Measurements from ENCODE around the gene CCBE1. TPM values are rescaled to one million over a fixed set of nuclear protein-coding genes. Genes with fewer than 3 reads are reported as not detected.

CCBE1 gene
- total and polyA plus RNA-seq, 2 of the 4 experiments (the other 2 are of a cell fraction), result 64.8 to 148 TPM

DNA sequence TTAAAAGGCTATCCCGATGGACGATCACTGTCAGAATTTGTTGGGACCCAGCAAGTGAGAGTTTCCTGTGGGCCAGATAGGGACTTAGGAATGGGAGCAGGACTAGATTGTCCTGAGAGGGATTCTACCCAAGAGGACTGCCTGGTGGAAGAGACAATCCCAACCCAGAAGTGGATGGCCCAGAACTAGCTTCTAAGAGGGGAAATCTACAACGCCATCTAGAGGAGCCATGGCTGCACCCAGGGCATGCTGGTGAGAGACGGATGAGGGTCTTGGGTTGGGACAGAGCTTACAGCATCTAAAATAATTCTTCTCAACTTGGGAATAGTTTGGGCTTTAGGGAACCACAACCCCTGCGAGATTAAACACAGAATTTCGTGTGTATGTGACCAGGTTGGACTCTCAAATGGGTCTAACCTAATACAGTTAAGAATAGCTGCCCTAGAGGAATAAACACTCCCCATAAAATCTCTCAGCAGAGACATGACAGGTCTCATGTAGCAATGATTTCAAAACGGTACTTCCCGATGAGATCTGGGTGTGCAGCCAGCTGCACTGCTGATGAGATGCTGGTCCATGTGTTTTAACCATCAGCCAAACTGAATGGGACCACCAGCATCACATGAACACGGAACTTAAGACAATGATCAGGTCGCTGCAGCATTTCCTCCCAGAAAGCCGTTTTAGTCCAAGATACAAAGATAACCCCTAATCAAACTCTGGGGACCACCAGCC is 50.8 kb downstream of the CCBE1 start:
- dilution Hi-C loops (cut with HindIII; ENCODE audit: low sequenced_read_pairs, unreplicated experiment), result no loop called here

More for the DNA sequence above, 50.8 kb downstream of the CCBE1 start:
- no peak overlapping the region for H2BK20ac ChIP-seq (ENCODE audit: low read depth, low read length)
- H4K20me1 ChIP-seq (ENCODE audit: insufficient read depth, low read length), result peaks cover 18% of the 10 kb centered on the region; the same call in 1 of the 2 replicates
- H2AFZ ChIP-seq (replicated peaks; ENCODE audit: low read length, poor library complexity), result no peak overlapping the region
- H3K4me1 ChIP-seq (ENCODE audit: control insufficient read depth, insufficient read depth, low read length), result peaks cover 8% of the 10 kb centered on the region
- peak overlapping the region; percentile 60 for H2AK9ac ChIP-seq (replicated peaks; ENCODE audit: low read depth, low read length, poor library complexity)
- H3K36me3 ChIP-seq (ENCODE audit: control insufficient read depth, insufficient read depth, low read length), result no peaks in the 10 kb centered on the region
- H2BK120ac ChIP-seq (ENCODE audit: low read depth, low read length), result 0 out of 2 replicates have a peak overlapping the region, but pooled peaks have one; percentile 30
- H3K9me1 ChIP-seq (ENCODE audit: insufficient read depth, low read length), result peaks cover 3% of the 10 kb centered on the region
- H3K9me3 ChIP-seq (ENCODE audit: control insufficient read depth, insufficient read depth, low read length), result no peaks in the 10 kb centered on the region
- H3K4me2 ChIP-seq (ENCODE audit: low read depth, low read length), result no peak overlapping the region
- H3K4ac ChIP-seq (ENCODE audit: low read depth, low read length), result peak overlapping the region; percentile 18; the same call in 1 of the 2 replicates
- peaks cover 55 to 65% of the 10 kb centered on the region in 2 experiments for H3K79me1 ChIP-seq (ENCODE audit: low read depth in 1 of 2, low read length in 2 of 2)
- H4K91ac ChIP-seq (ENCODE audit: insufficient read depth, low read depth, low read length), result no peak overlapping the region
- WGBS, 2 experiments (ENCODE audit: extremely low coverage in 2 of 2, insufficient read length in 1 of 2), result 100% methylated on average over 3 of the region's 11 CpGs; no CpG with 5 or more reads in 1 of the 2 experiments
- no peak overlapping the region for H3K27ac ChIP-seq (ENCODE audit: insufficient read depth, low read length)
- CTCF ChIA-PET, result interaction anchor here (1.2 kb wide), 1 partner anchor 13 kb away, joined by 3 read pairs; no protein-coding TSS in a partner anchor
- H3K18ac ChIP-seq (ENCODE audit: low read depth, low read length), result no peak overlapping the region; the same call in 1 of the 2 replicates
- no peaks in the 10 kb centered on the region for H3K27me3 ChIP-seq (ENCODE audit: control insufficient read depth, insufficient read depth, low read length)
- TF ChIP-seq CEBPB (IDR thresholded peaks at IDR 0.05; ENCODE audit: low read depth, low read length), result no peak
- no peak for TF ChIP-seq NFE2L2 (IDR thresholded peaks at IDR 0.05; ENCODE audit: low read depth, low read length)
- no peak for TF ChIP-seq BHLHE40 (IDR thresholded peaks at IDR 0.05; ENCODE audit: low read depth, low read length)
- no peak for TF ChIP-seq RFX5 (IDR thresholded peaks at IDR 0.05; ENCODE audit: low read depth, low read length)
- TF ChIP-seq SMC3 (IDR thresholded peaks at IDR 0.05; ENCODE audit: low read depth, low read length), result no peak
- no peak for TF ChIP-seq POLR2A (IDR thresholded peaks at IDR 0.05; ENCODE audit: low read depth, low read length)
- no peak for TF ChIP-seq RCOR1 (IDR thresholded peaks at IDR 0.05; ENCODE audit: insufficient replicate concordance, low read length)
- no peak for TF ChIP-seq ELK1 (IDR thresholded peaks at IDR 0.05; ENCODE audit: borderline replicate concordance, low read depth, low read length)
- TF ChIP-seq RAD21 (IDR thresholded peaks at IDR 0.05; ENCODE audit: low read length), result no peak
- TF ChIP-seq CTCF (conservative IDR thresholded peaks at IDR 0.05; ENCODE audit: low read depth, low read length), result no peak
- TF ChIP-seq MAZ (IDR thresholded peaks at IDR 0.05; ENCODE audit: borderline replicate concordance, low read depth, low read length), result no peak
- TF ChIP-seq USF2 (IDR thresholded peaks at IDR 0.05; ENCODE audit: low read depth, low read length), result no peak
- no peak for TF ChIP-seq FOS (IDR thresholded peaks at IDR 0.05; ENCODE audit: low read depth, low read length)
- no peak for TF ChIP-seq MAFK (IDR thresholded peaks at IDR 0.05; ENCODE audit: low read depth, low read length)
- no peak for TF ChIP-seq MXI1 (IDR thresholded peaks at IDR 0.05; ENCODE audit: borderline replicate concordance, low read depth, low read length)
- no peak overlapping the region for H3K4me3 ChIP-seq (ENCODE audit: insufficient read depth, low read depth, low read length)
- no peak overlapping the region for H2BK15ac ChIP-seq (ENCODE audit: low read depth, low read length)
- POLR2A ChIA-PET (ENCODE audit: unreplicated experiment), result no interaction called here
- H4K8ac ChIP-seq (ENCODE audit: low read depth in 2 of 2, low read length in 2 of 2), result no peak overlapping the region
- H3K9ac ChIP-seq (ENCODE audit: low read depth, low read length), result no peak overlapping the region
- in situ Hi-C loops (cut with MboI; ENCODE audit: low sequenced_read_pairs) (loop anchor here (25.0 kb wide), 1 partner anchor 184 kb away; no protein-coding TSS in a partner anchor), intact Hi-C loops (cut with micrococcal nuclease) (no loop called here)
- H3K56ac ChIP-seq (ENCODE audit: extremely low read depth, insufficient read depth, low read length), result no peak overlapping the region
- H2BK5ac ChIP-seq (ENCODE audit: low read depth, low read length, poor library complexity, severe bottlenecking), result no peak overlapping the region
- ATAC-seq (ENCODE audit: low read depth) (no peak), DNase-seq (no peak)
- H2AK5ac ChIP-seq (ENCODE audit: low read depth, low read length), result no peak overlapping the region; the same call in 1 of the 2 replicates
- BruUV-seq (replicated peaks), result no TSS peak
- no peak overlapping the region for H3K23ac ChIP-seq (ENCODE audit: low read depth, low read length)
- peak overlapping the region; percentile 15; the same call in 1 of the 2 replicates for H3K14ac ChIP-seq (replicated peaks; ENCODE audit: low read depth, low read length)
- no peak overlapping the region for H4K5ac ChIP-seq (ENCODE audit: low read depth, low read length)

All from IMR-90 (cell line).